HEK293 (cell line): Measurements from ENCODE around the gene MMP23B.

Experiments used
- ZBTB1 ChIP-seq: fragments of 450-650 bp; formaldehyde crosslinking; IDR thresholded peaks from 2 replicates; pipeline ENCODE4 v1.5.1; 2016; ENCODE audit warnings: missing biosample characterization, missing genetic modification characterization
- TF ChIP-seq, protein P1 (sequence below): sonication (generic); formaldehyde crosslinking; IDR thresholded peaks from 2 replicates; pipeline ENCODE4 v1.8.1; 2022; ENCODE audit warnings: mild to moderate bottlenecking, moderate library complexity, missing genetic modification reagents

- TF ChIP-seq, protein P1, sequence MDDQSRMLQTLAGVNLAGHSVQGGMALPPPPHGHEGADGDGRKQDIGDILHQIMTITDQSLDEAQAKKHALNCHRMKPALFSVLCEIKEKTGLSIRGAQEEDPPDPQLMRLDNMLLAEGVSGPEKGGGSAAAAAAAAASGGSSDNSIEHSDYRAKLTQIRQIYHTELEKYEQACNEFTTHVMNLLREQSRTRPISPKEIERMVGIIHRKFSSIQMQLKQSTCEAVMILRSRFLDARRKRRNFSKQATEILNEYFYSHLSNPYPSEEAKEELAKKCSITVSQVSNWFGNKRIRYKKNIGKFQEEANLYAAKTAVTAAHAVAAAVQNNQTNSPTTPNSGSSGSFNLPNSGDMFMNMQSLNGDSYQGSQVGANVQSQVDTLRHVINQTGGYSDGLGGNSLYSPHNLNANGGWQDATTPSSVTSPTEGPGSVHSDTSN (CRISPR knock-in tag): no peak
- TF ChIP-seq ZBTB1: no peak
Measured at GRCh38 chr1:1623181-1623630, 8.8 kb upstream of the MMP23B start.
